HuH-7 (cell line): ENCODE measurements around the gene CCDC91.
"Not testable (repeated sequence)": the region's sequence is repeated elsewhere in the genome, so short reads cannot be mapped to it uniquely, and the experiment has no call there.

ENCODE experiments used
- DNase-seq: peaks from one replicate; pipeline ENCODE4 v3.0.0; 2011; ENCODE audit warnings: low spot score

The CCDC91 gene

DNA sequence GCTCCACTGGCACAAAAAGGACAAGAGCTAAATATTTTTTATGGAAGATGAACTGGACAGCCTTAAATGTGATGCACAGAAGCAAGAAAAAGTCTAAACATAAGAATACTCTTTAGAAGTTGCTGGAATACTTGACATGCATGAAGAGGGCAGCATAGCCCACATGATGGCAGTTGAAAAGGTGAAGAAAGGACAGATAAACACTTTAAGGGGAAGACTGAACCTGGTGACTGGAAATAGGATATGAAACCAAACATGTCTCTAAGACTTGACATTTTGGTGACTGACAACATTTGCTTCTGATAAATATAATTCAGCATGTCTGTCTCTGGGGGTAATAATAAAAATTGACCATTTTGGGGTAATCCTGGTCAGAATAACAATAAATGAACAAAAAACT lies 273.1 kb downstream of the CCDC91 start:
- DNase-seq, result no peak

DNA sequence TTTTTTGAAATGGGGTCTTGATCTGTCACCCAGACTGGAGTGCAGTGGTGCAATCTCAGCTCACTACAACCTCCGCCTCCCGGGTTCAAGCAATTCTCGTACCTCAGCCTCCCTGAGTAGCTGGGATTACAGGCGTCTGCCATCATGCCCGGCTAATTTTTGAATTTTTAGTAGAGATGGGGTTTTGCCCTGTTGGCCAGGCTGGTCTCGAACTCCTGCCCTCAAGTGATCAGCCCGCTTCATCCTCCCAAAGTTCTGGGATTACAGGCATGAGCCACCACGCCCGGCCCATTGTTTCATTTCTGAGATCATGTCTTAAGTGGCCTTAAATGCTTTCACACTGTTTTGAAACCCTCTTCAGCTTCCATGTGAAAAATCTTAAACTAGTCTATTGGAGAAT lies 281.5 kb downstream of the CCDC91 start:
- DNase-seq, result not testable (repeated sequence)

DNA sequence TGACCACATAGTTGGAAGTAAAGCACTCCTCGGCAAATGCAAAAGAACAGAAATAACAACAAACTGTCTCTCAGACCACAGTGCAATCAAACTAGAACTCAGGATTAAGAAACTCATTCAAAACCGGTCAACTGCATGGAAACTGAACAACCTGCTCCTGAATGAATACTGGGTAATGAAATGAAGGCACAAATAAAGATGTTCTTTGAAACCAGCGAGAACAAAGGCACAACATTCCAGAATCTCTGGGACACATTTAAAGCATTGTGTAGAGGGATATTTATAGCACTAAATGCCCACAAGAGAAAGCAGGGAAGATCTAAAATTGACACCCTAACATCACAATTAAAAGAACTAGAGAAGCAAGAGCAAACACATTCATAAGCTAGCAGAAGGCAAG lies 285.9 kb downstream of the CCDC91 start:
- not testable (repeated sequence) for DNase-seq

DNA sequence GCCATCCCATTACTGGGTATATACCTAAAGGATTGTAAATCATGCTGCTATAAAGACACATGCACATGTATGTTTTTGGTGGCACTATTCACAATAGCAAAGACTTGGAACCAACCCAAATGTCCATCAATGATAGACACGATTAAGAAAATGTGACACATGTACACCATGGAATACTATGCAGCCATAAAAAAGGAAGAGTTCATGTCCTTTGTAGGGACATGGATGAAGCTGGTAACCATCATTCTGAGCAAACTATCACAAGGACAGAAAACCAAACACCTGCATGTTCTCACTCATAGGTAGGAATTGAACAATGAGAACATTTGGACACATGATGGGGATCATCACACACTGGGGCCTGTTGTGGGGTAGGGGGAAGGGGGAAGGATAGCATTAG lies 288.8 kb downstream of the CCDC91 start:
- not testable (repeated sequence) for DNase-seq

DNA sequence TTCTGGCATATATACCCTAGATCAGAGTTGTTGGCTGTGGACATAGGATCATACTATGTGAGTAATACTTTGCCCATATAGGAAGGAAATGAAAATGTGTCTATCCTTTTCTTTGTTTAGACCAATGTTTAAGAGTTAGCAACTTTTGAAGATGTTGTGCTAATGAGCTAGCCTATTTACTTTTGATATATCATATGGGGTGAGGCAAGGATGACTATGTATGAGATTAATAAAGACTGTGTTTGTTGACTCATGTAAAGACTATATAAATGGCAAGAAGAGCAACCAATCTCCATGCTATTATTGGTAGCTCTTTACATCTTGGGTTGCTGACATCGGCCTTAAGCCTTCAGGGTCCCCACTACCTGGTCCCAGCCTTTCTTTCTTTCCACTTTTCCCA lies 289.4 kb downstream of the CCDC91 start:
- no peak for DNase-seq

DNA sequence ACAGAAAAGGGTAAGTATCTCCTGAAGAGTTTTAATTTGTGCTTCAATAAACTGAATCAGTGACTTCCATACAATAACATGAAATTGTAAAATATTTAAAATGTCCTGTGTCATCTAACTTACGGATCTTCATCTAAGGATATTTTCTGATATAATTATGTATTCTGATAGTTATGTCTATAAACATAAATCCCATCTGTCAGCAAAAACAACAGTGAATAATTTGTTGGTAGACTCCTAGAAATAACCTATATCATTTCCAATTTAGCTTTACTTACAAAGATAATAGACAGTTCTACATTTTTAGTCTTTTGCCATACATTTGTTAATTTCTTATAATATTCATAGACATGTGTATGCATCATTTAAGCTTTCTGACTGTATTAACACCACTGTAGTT lies 293.9 kb downstream of the CCDC91 start:
- no peak for DNase-seq

DNA sequence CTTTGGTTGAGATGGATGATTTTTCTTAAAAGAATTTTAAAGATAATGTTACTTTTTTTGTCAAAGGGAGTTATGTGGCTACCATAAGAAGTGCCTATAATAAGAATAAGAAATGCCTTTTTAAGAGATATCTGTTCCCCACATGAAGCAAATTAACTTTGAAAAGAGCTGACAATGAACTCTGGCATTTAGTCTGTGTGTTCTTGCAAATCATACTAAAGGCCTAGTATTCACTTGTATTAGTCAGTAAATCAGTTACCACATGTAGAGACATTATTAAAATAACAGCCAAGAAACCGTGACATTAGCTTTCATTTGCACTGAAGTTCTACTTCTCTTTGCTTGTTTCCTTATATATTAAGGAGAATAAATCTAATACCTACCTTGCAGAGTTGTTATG lies 296.3 kb downstream of the CCDC91 start:
- DNase-seq, result no peak

DNA sequence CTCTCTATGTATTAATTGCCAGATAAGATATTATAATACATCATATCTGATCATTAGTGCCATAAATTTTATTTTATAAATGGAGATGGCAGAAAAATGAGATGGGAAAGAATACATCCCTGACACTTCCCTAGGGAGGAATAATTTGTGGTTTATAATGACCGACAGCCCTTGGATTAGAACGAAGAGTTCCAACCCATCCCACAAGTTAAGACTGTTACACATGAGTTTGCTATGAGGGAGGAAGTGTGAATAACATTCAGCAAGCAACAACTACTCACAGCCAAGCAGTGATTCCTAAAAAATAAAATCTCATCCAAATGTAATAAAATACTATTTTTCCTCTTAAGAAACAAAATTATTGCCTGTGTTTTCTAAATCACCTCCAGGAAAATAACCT lies 299.0 kb downstream of the CCDC91 start:
- no peak for DNase-seq

DNA sequence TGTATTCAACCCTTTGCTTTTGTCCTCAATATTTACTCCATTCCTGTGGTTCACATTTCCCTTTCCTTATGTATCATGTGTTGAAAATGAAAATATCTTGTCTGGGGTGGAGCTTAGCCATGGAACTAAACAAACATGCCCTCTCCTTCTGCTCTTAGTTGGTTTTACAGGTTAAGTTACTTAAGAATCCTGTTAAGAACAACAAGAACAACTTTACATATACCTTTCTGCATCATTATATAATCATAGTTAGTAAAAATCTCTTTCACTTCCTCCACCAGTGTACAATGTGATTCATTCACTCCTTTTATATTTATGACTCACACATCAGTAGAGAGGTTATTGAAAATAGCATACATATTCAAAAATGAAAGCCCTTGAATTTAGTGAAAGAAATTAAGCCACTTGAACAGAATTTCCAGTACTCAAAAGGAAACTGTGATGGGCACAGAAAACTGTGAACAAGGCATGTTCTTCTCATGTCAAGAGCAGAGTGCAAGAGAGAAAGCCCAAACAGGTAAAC lies 307.7 kb downstream of the CCDC91 start:
- DNase-seq, result no peak

DNA sequence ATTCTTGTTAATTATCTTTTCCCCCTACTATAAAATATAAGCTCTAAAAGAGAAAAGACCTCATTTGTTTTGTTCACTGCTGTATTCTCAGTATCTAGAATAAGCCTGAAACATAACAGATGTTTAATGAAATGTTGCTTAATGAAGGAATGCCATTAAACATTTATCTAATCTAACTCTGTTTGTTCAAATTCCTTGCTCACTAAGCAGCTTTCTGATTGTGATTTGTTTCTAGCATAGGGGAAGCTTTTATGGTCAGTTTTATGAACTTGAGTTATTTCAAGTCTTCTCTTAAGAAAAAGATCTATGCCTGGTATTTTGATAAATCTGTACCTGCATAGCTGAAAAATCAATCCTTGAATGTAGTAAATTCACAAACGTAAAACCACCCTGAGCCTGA lies 308.6 kb downstream of the CCDC91 start:
- no peak for DNase-seq

DNA sequence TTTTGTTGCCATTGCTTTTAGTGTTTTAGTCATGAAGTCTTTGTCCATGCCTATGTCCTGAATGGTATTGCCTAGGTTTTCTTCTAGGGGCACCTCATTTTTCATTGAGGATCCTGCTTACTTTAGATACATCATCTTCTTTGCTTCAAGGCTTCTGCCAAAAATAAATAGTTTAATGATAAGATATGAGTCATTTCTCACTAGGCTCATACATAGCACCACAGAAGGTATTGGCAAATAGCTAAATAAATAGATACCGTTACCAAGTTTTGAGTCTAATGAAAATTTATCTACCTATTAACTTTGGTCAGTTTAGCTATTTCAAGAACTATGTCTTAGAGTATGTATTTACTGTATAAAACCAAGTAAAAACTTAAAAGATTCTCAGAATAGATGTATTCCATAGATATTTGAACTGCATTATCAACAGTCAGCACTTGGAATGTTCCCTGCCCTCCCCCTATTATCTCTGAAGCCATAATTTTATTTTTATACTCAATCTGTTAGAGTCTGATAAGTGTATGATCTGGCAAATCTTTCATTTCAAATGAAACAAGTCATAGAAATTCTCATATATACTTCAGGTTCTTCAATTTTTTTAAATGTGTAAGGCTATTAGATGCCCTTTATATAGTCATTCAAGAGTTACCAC lies 310.2 kb downstream of the CCDC91 start:
- no peak for DNase-seq

DNA sequence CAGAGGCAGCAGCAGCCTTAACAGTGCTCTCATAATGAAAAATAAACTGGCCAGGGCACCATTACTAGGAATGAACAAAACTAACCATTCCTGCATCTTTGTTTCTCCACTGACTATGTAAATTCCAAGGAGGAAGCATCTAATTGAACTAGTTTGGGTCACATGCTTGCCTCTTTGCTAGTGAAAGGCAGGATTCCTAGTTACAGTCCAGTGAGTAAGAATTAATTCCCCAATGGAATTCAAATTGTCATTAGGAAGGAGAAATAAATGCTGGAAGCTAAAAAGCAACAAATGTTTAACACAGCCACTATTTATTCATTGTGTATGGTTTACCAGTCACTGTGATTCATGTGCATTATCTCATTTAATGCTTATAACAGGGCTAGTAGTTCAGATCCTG lies 316.0 kb downstream of the CCDC91 start:
- no peak for DNase-seq

DNA sequence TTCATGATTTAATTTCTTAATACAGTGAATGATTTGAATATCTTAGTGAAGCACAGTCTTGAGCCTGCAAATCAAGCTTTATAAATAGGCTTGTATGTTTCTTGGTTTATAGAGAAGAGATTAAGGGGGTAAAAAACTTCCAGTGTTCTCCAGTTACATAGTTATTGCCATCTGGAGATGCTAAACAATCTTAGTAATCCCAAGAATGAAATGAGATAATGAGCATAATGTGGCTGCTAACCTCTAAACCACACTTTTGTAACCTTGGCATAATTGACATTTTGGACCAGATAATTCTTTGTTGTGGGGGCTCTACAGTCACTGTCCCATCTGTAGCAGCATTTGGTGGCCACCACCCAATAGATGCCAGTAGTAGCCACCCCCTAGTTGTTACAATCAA lies 316.8 kb downstream of the CCDC91 start:
- DNase-seq, result no peak

DNA sequence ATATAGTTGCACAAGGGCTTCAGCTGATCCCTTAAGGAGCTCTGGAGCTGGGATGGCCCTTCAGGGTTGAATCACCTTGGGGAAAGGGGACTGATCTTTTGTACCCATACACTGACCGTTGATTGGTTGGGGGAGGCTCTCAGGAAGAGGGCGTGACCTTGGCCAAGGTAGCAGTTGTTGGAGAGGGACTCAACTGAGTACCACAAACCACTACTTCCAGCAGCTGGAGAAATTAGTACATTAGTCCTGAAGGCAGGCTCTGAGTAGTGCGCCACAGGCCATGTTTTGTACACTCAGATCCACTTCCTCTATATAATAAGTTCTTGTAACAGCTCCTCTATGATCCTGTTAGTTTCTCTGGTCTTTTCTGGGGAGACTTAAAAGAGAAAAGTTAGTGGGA lies 317.6 kb downstream of the CCDC91 start:
- DNase-seq, result no peak

DNA sequence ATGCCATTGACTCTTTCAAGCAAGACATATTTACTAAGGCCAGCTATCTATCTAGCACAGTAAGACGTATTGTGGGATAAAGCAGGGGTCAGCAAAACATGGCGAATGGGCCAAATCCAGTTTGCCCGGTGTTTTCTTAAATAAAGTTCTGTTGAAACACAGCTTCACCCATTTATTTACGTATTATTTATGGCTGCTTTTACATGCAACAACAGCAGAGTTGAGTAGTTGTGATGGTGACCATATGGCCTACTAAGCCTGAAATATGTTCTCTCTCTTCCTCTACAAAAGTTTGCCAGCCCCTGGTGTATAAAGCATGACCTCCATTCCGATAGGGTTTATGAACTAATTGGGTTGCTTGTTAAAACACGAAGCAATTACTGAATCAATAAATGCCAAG lies 322.1 kb downstream of the CCDC91 start:
- no peak for DNase-seq

DNA sequence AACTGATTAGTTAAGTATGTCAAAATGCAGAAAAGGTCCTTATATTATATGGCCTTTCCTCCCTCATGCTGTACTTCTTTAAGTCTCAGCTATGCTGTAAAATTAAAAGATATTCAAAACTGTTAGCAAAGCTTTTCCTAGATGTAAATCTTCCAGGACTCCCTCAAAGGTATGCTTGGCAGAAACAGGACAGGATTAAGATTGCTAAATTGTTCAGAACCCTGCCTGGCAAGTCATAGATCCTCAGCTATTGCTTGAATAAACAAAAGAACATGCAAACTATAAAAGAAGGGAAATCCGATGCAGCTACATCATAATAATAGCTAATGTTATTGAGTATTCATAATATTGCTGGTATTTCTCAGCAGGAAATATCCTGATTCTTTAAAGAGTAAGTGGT lies 322.6 kb downstream of the CCDC91 start:
- no peak for DNase-seq

DNA sequence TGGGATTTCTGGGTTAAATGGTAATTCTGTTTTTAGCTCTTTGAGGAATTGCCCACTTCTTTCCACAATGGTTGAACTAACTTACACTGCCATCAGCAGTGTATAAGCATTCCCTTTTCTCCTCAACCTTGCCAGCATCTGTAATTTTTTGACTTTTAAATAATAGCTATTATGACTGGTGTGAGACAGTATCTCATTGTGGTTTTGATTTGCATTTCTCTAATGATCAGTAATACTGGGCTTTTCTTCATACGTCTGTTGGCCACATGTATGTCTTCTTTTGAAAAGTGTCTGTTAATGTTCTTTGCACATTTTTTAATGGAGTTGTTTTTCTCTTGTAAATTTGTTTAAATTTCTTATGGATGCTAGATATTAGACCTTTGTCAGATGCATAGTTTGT lies 323.7 kb downstream of the CCDC91 start:
- no peak for DNase-seq

DNA sequence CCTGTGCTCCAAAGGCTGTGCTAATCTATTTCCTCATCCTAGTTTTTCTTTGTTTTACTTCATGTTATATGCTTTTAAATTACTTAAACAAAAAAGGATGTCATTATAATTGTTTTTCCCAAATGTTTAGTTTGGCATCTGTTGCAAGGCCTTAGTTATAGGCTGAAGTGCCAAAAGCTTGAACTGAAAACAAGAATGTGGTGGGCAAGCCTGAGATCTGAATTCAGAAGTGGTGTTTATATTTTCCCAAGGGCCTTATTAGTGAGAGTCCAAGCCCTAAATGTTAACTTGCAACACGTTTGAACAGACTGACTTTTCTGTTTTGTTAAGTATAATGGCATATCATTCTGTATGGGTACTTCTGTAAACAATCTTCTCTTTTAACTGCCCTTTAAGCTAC lies 326.8 kb downstream of the CCDC91 start:
- no peak for DNase-seq

DNA sequence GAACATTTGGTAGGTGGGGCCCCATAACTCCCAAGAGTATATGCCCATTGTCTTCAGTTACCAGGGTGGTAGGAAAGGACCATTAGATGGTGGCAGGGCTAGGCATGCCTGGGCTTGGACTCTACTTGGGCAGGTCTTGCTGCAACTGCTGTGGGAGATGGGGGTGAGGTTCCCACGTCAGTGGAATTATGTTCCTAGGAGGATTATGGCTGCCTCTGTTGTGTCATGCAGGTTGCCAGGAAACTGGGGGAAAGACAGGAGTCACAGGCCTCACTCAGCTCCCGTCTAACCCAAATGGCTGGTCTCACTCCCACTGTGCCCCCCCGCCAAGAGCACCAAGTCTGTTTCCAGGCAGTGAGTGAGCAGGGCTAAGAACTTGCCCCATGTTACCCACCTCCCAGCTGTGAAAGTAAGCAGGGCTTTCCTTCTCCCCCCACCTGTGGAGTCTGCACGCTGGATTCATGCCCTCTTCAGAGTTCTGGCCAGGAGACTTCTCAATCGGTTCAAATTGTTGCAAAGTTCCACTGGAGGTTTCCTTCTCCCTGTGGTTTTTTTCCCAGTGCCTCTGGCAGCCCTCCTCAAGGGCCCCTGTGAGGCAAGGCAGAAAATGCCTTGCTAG lies 337.5 kb downstream of the CCDC91 start:
- DNase-seq, result no peak

DNA sequence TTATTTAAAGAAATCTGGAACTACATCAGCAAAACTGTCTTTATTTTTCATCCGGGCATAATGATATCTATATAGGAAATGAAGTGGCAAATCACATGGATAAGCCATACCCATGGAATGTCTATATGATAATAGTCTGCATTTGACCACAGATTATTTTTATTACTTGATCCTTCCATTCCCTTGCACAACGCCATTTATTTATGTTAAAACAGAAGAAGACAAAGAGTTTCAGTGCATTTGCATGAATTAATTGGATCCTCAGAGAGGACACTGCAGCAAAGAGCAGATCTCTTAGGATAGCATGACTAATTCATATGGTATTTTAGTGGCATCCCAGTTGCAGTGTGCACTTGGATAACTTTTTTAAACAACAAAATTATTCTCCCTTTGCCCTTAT lies 345.0 kb downstream of the CCDC91 start:
- no peak for DNase-seq

DNA sequence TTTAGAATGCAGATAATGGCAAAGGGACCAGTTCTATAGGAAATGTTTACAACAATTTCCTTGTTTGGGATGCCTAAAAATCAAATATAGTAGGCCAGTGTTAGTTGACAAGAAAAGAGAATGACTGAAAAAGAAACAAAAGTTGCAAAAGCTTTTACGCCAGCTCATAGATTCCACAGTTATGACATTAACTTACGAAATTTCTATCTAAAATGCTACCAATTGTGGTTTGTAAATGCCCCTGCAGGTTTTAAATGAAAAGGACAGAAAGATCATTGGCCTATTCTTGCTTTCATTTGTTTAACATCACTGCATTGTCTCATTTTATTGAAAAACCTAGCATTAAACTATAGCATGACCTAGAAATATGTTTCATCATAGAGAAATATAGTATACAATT lies 345.8 kb downstream of the CCDC91 start:
- DNase-seq, result no peak

DNA sequence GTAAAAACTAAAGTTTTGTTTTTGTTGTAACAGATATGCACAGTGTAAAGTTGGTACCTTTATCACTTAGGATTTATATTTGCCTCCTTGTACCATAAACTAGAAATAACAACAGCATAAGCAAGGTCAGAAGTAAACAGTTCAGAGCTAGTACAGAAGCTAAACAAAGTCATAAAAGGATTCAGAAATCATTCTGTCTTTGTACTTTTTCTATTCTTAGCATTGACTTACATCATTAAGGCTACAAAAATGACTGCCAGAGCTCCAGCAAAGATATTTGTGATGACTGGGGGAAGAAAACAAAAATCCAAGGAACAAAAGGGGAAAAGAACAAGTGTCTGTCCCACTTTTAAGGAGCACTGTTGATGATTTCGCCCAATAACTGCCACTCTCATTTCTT lies 347.2 kb downstream of the CCDC91 start:
- no peak for DNase-seq

DNA sequence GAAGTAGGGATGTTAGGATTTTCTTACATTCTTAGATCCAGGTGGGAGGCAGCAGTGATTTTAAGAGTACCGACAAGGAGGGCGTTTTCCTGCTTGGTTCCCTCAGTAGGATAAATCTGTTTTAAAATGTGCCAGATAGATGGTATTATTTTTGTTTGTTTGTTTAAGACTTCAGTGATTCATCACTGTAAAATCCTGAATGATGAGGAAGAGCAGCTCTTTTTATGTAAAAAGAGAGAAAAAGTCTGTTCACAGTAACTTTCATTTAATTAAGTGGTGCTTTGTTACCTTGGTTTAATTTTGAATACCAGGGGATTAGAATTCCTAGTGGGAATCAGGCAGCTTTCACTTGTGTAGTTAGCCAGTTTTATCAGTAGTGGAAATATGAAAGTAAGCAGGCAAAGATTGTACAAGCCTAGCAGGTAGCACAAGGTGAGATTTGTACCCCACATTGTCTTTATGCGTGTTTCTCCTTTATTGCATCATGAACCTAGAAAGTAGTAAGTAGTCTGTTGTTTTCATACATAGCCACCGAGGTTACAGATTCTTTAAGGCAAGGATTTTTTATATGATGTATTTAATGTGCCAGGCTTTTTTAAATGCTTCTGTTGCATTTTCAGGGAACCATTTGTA lies 349.6 kb downstream of the CCDC91 start:
- DNase-seq, result no peak

DNA sequence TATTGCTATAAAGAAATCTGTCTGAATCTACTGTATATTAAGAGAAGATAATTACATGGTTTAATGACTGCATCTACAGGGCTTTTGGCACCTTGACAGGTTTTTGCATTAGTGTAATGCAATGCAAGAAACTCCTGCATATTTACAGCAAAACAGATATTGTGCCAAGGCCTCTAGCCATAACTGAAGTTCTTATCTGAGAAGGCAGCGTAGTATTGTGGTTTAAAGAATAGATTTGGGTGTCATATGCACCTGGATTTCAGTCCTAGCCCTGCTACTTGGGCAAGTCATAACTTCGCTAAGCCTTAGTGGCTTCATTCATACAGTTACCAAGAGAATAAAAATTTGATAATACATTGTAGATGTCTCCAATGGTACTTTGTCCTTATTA lies 350.1 kb downstream of the CCDC91 start:
- no peak for DNase-seq
